GM18499 (cell line): ENCODE data around the gene ICE1.

Experiments
- ATAC-seq: cut with Tn5 transposase; IDR thresholded peaks from one replicate; pipeline ENCODE4 v1.9.1; 2021; ENCODE audit warnings: moderate number of reproducible peaks; ENCODE audit not compliant: insufficient read depth, unreplicated experiment

ICE1 gene

GRCh38 chr5:5523066-5523505 is 100.6 kb downstream of the ICE1 start:
- ATAC-seq: peak; percentile 96

GRCh38 chr5:5524327-5524726 is 101.8 kb downstream of the ICE1 start:
- ATAC-seq: no peak

GRCh38 chr5:5531371-5531770 is 108.9 kb downstream of the ICE1 start:
- ATAC-seq: no peak

- no peak for ATAC-seq
Observed at GRCh38 chr5:5532306-5533076, 110.0 kb downstream of the ICE1 start.

GRCh38 chr5:5533927-5534326 is 111.5 kb downstream of the ICE1 start:
- ATAC-seq: no peak

- ATAC-seq: no peak
Observed at GRCh38 chr5:5534333-5534732, 111.9 kb downstream of the ICE1 start.

- ATAC-seq: no peak
Observed at GRCh38 chr5:5536871-5537270, 114.4 kb downstream of the ICE1 start.

GRCh38 chr5:5537426-5537825 is 114.9 kb downstream of the ICE1 start:
- ATAC-seq: no peak

GRCh38 chr5:5539590-5539989 is 117.1 kb downstream of the ICE1 start:
- no peak for ATAC-seq
